Sciatic nerve (tissue), 2 donors: ENCODE data around the gene TMEM184B. TPM values are rescaled to one million over a fixed set of nuclear protein-coding genes. Genes with fewer than 3 reads are reported as not detected.
"Not testable (repeated sequence)": the region's sequence is repeated elsewhere in the genome, so short reads cannot be mapped to it uniquely, and the experiment has no call there.

Experiments used
- ATAC-seq: fragments of 200-7000 bp; cut with Tn5 transposase; one replicate; pipeline ENCODE4 v1.9.1; 2020; ENCODE audit warnings: mild to moderate bottlenecking, moderate library complexity
- DNase-seq: peaks from one replicate; pipeline ENCODE4 v3.0.0-alpha.2; 2020; ENCODE audit warnings: low spot score
- intact Hi-C: fragments of 100-400 bp; cut with DNase I; formaldehyde crosslinking; loops from one replicate; pipeline ENCODE4 v1.14.2; 2022
- total RNA-seq: library from RNA; stranded (reverse); fragmentation: NEBNext Ultra II Directional; extraction: Animal tissue kit (Norgen Biotek cat#: 25700); gene quantifications from one replicate; pipeline ENCODE4 v1.2.1, GENCODE V29; 2021
- donor health status: DM: no; HTN: no; CAD: no.
- donor health status: DM: no; HTN: no; CAD: no.

TMEM184B gene
- total RNA-seq, 1 donor from 2014 or later, result 72.7 TPM

DNA sequence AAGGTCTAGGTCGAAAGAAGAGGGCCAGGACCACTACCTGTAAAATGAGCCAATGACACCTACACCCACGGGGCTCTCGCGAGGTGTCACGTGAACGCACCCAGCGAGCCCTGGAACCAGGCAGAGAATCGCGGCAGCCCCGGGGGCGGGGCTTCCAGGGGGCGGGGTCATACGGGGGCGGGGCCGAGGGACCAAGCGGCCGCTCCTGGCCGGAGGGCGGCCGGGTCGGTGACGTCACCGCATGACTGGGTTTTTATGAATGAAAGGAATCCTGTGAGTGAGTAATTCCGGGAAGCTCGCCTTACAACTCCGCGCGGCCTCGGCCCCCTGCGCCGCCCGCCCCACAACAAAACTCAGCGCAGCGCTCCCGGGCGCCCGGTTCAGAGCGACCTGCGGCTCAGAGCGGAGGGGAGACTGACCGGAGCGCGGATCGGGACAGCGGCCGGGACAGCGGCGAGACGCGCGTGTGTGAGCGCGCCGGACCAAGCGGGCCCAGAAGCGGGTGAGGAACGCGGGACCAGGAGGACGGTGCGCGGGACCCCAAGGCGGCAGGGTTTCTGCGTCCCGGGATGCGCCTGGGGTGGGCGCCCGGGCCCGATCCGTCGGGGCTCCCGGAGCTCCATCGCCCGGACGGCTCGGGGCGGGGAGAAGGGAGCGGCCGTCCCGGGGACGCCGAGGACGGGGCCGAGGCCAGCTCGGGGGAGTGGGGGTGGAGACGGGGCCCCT lies 70.9 kb downstream of the TMEM184B start, which contains the start of gene MAFF:
Gene MAFF (plus strand): TSS at position 284 of the 726 bp plus-strand sequence. CDS start 11,860 bp downstream, outside the sequence.
- intact Hi-C loops, result no loop called here
- peak; percentile 79 for ATAC-seq

DNA sequence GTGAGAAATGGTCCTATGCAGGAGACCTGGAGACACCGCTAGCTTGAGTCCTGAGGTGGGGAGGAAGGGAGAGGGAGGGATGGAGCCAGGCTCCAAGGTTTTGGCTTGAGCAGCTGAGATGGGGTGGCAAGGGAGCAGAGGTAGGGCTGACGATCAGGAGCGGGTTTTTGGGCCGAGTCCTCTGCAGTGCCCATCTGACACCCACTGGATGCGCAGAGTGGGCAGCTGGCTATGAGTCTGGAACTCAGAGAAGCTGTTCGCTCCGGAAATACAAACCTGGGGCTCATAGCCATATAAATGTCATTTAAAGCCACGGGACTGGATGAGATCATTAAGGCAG lies 71.5 kb downstream of the TMEM184B start:
- no peak for DNase-seq
- intact Hi-C loops, result no loop called here
- no peak for ATAC-seq

More for the DNA sequence above, 70.9 kb downstream of the TMEM184B start, which contains the start of gene MAFF:
- peak; percentile 99 for DNase-seq

DNA sequence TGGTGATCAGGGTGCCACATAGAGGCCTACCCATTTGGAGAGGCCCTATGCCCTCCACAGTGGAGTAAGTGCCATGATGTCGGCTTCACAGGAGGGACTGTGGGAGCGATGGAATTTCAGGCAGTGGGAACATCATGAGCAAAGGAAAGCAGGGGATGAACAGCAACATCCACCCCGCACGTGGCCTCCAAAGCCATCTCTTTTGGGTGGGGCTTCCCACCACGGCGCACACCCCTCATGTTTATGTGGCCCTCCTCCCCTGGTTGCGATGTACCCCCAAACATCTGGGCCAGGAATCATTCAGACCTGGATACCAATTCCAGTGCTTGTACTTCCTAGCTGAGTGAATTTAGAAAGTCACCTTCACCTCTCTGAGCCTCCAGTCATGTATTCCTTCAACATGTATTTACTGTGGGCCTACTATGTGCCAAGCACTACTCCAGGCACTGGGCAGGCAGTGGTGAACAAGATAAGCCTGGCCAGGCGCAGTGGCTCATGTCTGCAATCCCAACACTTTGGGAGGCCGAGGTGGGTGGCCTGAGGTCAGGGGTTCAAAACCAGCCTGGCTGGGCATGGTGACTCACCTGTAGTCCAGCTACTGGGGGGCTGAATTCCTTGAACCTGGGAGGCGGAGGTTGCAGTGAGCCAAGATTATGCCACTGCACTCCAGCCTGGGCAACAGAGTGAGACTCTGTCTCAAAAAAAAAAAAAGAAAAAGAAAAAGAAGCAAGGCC lies 72.8 kb downstream of the TMEM184B start:
- ATAC-seq (no peak), DNase-seq (no peak)
- intact Hi-C loops, result no loop called here

DNA sequence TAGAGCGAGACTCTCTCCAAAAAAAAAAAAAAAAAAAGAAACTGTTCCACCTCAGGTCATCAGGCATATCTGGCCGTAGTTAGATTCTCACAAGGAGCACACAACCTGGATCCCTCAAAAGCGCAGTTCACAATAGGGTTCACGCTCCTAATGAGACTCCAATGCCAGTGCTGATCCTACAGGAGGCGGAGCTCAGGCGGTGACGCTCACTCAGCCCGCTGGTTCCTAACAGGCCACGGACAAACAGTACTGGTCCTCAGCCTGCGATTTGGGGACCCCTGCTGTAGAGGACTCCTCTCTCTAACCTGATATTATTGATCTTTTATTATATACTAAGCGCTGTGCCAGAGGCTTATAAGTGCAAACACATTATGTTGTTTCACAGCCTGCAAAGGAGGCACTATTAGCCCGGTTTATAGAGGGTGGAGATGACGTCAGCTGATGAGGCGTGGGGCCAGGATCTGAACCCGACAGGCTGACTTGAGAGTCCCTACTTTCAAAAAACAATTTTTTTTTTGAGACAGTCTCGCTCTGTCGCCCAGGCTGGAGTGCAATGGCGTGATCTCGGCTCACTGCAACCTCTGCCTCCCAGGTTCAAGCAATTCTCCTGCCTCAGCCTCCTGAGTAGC lies 75.9 kb downstream of the TMEM184B start:
- intact Hi-C loops, result no loop called here
- no peak for DNase-seq
- ATAC-seq, result no peak

DNA sequence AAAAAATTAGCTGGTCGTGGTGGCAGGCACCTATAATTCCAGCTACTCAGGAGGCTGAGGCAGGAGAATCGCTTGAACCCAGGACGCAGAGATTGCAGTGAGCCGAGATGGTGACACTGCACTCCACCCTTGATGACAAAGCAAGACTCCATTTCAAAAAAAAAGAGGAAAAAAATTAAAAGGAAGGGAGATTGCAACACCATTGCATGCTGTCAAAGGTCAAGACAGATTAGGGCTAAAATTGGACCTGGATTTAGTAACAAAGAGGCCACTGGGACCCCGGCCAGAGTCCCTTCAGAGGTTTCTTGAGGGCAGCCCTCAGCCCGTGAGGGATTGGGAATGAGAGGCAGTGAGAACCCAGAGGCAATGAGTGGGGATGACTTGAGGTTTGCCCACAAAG lies 79.2 kb downstream of the TMEM184B start:
- intact Hi-C loops, result no loop called here
- ATAC-seq (peak; percentile 60), DNase-seq (no peak)

DNA sequence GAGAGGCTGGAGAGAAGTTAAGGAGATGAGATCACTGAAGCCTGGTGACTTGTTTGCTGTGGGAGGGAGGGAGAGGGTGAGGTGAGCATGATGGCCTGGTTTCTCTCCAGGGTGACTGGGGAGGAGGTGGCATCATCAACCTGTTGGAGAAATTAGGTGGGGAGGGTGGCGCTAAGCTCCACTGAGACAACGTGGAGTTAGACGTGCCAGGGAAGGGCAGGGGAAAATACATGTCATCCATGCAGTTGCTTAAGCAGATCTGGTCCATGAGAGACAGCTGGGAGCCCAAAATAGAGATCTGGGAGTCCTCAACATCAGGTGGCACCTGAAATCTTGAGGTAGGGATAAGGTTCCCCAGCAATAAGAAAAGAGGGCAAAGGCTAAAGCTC lies 80.3 kb downstream of the TMEM184B start:
- intact Hi-C loops, result no loop called here
- ATAC-seq (no peak), DNase-seq (no peak)

DNA sequence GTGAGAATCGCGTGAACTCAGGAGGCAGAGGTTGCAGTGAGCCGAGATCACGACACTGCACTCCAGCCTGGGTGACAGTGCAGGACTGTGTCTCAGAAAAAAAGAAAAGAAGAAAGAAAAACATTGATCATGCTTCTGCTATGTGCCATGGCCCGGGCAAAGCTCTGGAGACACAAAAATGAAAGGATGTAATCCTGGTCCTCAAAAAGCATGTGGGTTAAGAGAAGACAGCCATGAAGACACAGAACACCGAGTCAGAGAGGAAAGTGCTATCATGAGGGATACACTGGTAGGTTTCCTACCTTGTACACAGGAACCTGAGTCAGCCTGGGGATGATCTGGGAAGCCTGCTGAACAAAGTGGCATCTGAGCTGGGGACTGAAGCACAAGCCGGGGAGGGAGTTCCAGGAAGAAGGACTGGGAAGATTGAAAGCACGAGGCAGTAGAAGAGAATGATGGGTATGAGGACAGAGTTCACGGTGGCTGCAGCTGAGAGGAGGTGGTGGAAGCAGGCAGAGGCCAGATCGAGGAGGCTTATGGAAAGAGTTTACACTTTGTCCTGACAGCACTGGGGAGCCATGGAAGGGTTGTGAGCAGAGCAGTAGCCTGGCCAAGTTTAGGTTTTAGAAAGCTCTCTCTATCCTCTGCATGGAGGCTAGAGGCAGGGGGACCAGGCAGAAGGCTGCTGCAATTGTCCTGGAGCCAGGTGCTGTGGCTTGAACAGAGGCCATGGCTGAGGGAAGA lies 80.9 kb downstream of the TMEM184B start:
- intact Hi-C loops, result no loop called here
- no peak for DNase-seq
- ATAC-seq, result no peak

DNA sequence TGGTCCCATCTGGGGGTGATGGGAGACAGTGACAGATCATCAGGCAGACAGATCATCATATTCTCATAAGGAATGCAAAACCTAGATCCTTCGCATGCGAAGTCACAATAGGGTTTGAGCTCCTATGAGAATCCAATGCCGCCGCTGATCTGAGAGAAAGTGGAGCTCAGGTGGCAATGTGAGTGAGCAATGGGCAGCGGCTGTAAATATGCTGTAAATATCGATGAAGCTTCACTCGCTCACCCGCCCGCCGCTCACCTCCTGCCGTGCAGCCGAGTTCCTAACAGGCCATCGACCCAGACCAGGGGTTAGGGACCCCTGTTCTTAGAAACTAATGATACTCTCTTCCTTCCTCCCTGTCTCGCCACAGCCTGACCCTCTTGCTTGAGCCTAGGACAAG lies 81.8 kb downstream of the TMEM184B start:
- intact Hi-C loops, result no loop called here
- ATAC-seq (no peak), DNase-seq (no peak)

DNA sequence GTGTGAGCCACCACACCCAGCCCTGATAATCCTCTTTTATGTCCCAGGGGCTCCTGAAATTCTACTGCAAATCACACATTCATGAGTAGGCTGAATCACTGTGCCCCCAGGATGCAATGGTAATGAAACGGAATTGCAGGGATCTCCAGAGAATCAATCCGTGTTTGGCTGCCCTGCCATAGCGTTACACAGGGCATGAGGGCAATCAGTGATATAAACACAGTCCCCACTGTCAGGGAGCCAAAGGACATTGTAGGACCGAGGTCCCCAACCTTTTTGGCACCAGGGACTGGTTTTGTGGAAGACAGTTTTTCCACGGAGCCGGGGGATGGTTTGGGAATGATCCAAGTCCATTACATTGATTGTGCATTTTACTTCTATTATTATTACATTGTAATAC lies 82.2 kb downstream of the TMEM184B start:
- ATAC-seq (no peak), DNase-seq (no peak)
- intact Hi-C loops, result no loop called here

DNA sequence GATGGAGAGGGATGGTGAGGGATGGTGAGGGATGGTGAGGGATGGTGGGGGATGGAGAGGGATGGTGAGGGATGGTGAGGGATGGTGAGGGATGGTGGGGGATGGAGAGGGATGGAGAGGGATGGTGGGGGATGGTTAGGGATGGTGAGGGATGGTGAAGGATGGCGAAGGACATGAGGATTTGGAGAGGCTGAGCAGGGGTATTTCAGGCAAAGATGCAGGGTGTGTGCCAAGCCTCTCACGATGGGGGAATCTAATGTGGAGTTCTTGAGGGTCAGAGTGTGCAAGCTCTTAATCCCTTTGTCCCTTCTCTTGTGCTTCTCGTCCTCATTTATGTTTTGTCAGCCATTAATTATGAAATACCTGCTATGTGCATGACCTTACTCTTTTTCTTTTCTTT lies 83.7 kb downstream of the TMEM184B start:
- intact Hi-C loops, result no loop called here
- no peak for ATAC-seq
- DNase-seq, result no peak

DNA sequence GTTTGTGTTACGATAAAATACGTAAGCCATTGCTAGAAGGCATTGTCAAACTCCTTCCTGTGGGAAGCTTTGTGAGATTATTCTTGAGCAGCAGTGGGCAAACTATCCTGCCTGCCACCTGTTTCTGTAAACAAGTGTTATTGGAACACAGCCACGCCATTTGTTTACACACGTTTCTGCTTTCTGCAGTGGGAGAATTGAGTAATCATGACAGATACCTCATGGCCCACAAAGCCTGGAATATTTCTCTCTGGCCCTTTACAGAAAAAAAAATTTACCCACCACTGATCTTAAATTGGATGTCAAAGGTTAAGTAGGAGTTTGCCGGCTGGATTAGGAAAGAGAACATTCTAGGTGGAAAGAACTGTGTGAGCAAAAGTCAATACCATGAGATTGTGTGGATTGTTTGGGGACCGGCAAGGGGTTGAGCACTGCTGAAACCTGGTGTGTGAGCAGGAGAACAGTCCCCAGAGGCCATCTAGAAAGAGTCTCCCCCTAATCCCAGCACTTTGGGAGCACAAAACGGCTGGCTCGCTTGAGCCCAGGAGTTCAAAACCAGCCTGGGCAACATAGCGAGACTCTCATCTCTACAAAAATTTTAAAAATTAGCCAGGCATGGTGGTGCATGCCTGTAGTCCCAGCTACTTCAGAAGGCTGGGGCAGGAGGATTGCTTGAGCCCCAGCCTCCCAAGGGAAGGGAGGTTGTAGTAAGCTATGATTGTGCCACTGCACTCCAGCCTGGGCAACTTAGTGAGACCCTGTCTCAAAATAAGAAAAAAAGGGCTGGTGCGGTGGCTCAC lies 85.2 kb downstream of the TMEM184B start:
- intact Hi-C loops, result no loop called here
- DNase-seq (no peak), ATAC-seq (peak; percentile 32)

DNA sequence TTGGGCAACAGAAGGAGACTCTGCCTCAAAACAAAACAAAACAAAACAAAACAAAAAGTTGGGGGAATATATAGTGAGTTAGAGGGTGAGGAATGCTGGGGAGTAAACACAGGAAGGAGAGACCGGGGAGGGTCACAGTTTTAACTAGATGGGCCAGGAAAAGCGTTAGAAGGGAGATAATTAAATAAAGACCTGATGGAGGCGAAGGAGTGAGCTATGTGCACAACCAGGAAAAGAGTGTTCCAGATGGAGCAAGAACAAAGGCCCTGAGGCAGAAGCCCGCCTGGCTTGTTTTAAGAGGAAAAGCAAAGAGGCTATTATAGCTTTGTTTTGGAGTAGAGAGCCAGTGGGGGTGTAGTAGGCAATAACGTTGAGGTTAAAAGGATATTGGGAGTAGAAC lies 86.4 kb downstream of the TMEM184B start:
- intact Hi-C loops, result no loop called here
- ATAC-seq (no peak), DNase-seq (no peak)

DNA sequence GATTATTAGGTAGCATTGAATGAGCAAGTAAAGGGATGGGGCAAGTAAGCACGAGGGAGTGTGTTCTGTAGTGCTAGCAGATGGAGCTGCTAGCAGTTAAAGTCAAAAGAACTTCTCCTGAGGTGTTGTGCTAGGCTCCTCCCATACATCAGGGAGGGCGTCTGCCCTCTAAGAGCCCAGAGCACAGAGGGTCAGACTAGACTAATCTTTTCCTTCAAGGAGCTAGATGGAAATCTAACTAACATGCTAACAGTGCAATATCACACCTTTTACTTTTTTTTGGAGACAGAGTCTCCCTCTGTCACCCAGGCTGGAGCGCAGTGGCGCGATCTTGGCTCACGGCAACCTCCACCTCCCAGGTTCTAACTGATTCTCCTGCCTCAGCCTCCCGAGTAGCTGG lies 88.0 kb downstream of the TMEM184B start:
- DNase-seq, result no peak
- intact Hi-C loops, result no loop called here
- no peak for ATAC-seq

DNA sequence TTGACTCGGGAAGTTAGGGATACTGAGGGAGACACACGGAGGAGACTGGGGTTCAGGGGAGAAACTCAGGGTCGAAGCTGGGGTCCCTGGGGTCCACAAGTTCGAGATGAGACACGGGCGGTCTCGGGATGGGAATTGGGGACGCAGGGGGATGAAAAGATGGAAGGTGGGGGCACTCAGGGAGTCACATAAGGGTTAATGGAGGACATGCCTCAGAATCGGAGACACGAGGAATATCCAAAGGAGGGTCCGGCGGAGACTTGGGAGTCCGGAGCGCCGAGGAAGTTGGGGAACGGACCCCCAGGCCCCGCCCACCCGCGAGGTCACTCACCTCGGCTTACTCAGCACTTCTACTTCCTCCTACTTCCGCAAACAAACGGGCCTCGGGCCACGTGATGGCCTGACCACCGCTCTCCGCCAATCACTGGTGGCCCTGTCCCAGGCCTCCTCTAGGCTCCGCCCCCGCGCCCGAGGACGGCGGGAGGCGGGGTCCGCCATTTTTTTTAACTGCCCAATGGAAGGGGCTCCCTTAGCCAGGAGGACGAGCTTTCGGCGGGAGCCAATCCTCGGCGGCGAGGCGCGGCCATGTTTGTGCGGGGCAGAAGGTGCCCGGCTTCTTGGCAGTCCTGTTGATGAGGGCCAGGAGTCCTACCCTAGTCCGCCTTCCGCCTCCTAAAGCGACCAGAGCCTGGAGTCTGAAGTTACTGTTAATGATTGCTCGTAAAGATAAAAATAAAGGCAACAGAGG lies 91.2 kb downstream of the TMEM184B start, which contains the start of gene PLA2G6:
Gene PLA2G6 (minus strand): TSS at position 378 of the 748 bp plus-strand sequence. CDS start 12,404 bp downstream, outside the sequence.
- ATAC-seq, result peak; percentile 97

DNA sequence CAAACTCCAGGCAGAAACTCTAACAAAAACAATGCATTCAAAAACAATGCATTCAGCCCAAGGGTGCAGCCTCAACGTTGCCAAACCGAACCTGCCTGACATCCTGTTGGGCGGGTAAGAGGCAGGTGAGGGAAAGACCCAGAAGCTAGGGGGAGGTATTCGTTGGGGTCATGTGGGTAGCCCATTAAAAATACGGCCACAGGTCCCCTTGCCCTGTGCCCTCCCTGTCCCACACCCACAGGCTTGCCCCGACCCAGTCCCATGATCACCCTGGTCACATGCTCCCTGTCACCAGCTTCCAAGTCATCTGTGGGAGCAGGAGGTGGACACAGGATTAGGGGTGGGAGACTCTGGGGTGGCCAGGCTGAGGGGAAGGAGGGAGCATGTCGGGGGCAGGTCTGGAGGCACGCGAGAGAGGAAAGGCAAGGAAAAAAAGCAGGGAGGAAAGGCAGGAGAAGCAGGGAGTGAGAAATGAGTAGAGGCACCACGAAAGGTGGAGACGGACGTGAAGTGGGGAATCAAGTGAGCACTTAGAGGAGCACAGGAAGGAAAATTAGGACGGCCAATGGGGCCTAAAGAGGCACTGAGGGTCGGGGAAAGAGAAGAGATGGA lies 91.9 kb downstream of the TMEM184B start:
- intact Hi-C loops, result no loop called here
- ATAC-seq (peak; percentile 58), DNase-seq (peak; percentile 84)

More for the DNA sequence above, 91.2 kb downstream of the TMEM184B start, which contains the start of gene PLA2G6:
- intact Hi-C loops, result no loop called here
- DNase-seq, result peak; percentile 99

DNA sequence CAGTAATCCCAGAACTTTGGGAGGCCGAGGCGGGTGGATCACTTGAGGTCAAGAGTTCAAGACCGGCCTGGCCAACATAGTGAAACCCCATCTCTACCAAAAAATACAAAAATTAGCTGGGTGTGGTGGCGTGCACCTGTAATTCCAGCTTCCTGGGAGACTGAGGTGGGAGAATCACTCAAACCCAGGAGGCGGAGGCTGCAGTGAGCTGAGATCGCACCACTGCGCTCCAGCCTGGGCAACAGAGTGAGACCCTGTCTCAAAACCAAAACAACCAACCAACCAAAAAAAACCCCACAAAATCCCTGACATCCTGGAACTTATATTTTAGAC lies 94.2 kb downstream of the TMEM184B start:
- intact Hi-C loops, DNase-seq, ATAC-seq: not testable (repeated sequence)

DNA sequence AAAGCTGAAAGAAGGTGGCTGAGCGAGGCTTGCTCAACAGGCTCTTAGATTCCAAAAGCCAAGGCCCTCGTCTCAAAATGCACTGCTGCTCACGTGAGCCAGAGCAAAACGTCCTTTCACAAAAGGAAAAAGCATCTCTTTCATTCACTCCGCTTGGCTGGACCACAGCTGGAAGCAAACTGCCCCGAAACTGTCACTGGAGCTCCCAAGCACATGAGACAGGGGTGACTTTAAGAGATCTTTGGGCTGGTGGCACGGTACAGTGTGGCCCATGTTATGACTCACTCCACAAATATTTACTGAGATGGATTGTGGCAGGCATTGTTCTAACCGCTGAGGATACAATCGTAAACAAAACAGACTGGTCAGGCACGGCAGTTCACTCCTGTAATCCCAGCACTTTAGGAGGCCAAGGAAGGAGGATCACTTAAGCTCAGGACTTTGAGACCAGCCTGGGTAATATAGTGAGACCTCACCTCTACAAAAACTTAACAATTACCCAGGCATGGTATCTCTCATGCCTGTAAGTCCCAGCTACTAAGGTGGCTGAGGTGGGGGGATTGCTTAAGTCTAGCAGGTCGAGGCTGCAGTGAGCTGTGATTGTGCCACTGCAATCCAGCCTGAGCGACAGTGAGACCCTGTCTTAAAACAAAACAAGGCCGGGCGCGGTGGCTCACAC lies 94.7 kb downstream of the TMEM184B start:
- ATAC-seq, result peak; percentile 21
- DNase-seq, result no peak
- intact Hi-C loops, result no loop called here
